Measurements from ENCODE around the gene CLNS1A.

GRCh38 chr11:77660947-77661346 lies 23.4 kb upstream of the CLNS1A start:
- no peak for TF ChIP-seq POLR2A (IDR thresholded peaks at IDR 0.05)
- TF ChIP-seq, protein P1, sequence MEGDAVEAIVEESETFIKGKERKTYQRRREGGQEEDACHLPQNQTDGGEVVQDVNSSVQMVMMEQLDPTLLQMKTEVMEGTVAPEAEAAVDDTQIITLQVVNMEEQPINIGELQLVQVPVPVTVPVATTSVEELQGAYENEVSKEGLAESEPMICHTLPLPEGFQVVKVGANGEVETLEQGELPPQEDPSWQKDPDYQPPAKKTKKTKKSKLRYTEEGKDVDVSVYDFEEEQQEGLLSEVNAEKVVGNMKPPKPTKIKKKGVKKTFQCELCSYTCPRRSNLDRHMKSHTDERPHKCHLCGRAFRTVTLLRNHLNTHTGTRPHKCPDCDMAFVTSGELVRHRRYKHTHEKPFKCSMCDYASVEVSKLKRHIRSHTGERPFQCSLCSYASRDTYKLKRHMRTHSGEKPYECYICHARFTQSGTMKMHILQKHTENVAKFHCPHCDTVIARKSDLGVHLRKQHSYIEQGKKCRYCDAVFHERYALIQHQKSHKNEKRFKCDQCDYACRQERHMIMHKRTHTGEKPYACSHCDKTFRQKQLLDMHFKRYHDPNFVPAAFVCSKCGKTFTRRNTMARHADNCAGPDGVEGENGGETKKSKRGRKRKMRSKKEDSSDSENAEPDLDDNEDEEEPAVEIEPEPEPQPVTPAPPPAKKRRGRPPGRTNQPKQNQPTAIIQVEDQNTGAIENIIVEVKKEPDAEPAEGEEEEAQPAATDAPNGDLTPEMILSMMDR (IDR thresholded peaks at IDR 0.05), result no peak
